ENCODE results near the gene DNAJB12. TPM values are rescaled to one million over a fixed set of nuclear protein-coding genes. Genes with fewer than 3 reads are reported as not detected.

Gene DNAJB12
- 22.7 and 23.2 TPM in 2 replicates for total RNA-seq

DNA sequence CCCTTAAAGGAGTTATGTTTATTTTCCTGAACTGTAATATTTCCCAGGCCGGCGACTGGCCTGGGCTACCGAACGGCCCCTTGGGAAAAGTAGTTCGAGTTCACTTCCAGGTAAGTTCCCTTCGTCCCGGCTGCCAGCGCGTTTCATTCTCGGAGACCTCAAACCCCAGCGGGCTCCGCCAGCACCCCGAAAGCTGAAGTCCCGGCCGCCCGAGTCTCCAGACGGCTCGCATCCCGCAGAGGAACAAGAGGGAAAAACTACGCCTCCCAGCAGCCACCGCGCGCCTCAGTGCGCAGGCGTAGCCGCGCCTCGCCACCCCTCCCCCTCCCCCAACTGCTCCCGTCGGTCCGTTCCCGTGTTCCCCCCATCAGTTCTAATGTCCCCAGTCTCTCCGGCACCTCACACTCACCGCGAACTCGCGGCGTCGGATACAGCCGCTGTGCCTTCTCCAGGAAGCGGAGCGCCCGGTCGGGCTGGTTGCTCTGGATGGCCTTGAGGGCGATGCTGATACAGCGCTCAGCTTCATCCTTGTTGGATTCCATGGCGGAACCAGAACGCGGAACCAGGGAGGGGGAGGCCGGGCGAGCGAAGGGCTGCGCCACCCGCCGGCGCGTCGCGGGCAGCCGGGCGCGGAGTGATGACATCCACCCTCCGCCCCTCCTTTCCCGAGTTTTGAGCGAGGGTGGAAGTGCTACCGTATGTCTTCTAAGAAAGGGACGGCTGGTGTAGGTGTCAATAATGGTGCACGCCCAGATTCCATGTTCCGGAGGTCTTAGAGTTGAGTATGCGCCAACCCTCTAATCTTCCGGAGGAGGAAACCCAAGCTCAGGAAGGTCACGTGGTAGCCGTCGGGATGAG, at the start of gene DNAJB12:
TSS of gene DNAJB12 (minus strand) at position 564 of the 858 bp plus-strand sequence. CDS start at position 542, 22 bp downstream.

Other genes starting within 250 kb of the DNAJB12 start
- 63.9 and 75.3 TPM in 2 replicates for gene ANAPC16, start 138.9 kb downstream of the DNAJB12 start, total RNA-seq
- 18.2 and 21.9 TPM in 2 replicates for gene ASCC1, start 138.6 kb downstream of the DNAJB12 start, total RNA-seq
- gene DDIT4, start 81.0 kb downstream of the DNAJB12 start, total RNA-seq: 708 and 719 TPM in 2 replicates

Data from cardiac atrium fibroblast (primary cell).